Fibroblast of lung (primary cell): Measurements from ENCODE around the gene AKT2. TPM values are rescaled to one million over a fixed set of nuclear protein-coding genes. Genes with fewer than 3 reads are reported as not detected.

ENCODE experiments used
- DNase-seq, 2 donors: peaks; one replicate each; pipeline versions ENCODE4 v3.0.0 to v3.0.0-alpha.2; 2010; ENCODE audit warnings: low read depth in 2 of 2
- H2AFZ ChIP-seq: 2 replicates; pipeline ENCODE4 v1.5.1; 2012; ENCODE audit warnings: low read length, control low read depth, inconsistent platforms
- H3K27ac ChIP-seq: 2 replicates; pipeline ENCODE4 v1.5.1; 2011; ENCODE audit warnings: low read length, control low read depth; ENCODE audit not compliant: insufficient read depth
- H3K27me3 ChIP-seq: 2 replicates; pipeline ENCODE4 v1.5.1; 2011; ENCODE audit warnings: mild to moderate bottlenecking, low read length; ENCODE audit not compliant: control insufficient read depth, insufficient read depth
- H3K36me3 ChIP-seq: 2 replicates; pipeline ENCODE4 v1.5.1; 2011; ENCODE audit warnings: low read length; ENCODE audit not compliant: control insufficient read depth, insufficient read depth
- H3K4me1 ChIP-seq: 2 replicates; pipeline ENCODE4 v1.5.1; 2011; ENCODE audit warnings: low read length; ENCODE audit not compliant: control insufficient read depth, insufficient read depth; ENCODE audit errors: extremely low read depth
- H3K4me2 ChIP-seq: 2 replicates; pipeline ENCODE4 v1.5.1; 2011; ENCODE audit warnings: low read length, control low read depth; ENCODE audit not compliant: insufficient read depth; ENCODE audit errors: extremely low read depth
- H3K4me3 ChIP-seq, 4 experiments: fragments of 200-600 bp in 1 of 4; sonication (generic) in 1 of 4; replicated peaks in 1 of 4; 2 replicates each; pipeline ENCODE4 v1.5.1; 2011 to 2016; ENCODE audit warnings: low read length in 4 of 4, low read depth in 3 of 4, mild to moderate bottlenecking in 3 of 4, control low read depth in 2 of 4, inconsistent platforms in 1 of 4, mixed read lengths in 1 of 4; ENCODE audit not compliant: insufficient read depth in 1 of 4; ENCODE audit errors: control extremely low read depth in 1 of 4
- H3K79me2 ChIP-seq: 2 replicates; pipeline ENCODE4 v1.5.1; 2012; ENCODE audit warnings: mild to moderate bottlenecking, low read length, inconsistent platforms; ENCODE audit not compliant: control insufficient read depth, insufficient read depth
- H3K9ac ChIP-seq: 2 replicates; pipeline ENCODE4 v1.5.1; 2011; ENCODE audit warnings: mild to moderate bottlenecking, low read length, control low read depth; ENCODE audit not compliant: insufficient read depth
- H3K9me3 ChIP-seq: 2 replicates; pipeline ENCODE4 v1.5.1; 2012; ENCODE audit warnings: low read depth, low read length; ENCODE audit not compliant: control insufficient read depth, insufficient read depth
- H4K20me1 ChIP-seq: 2 replicates; pipeline ENCODE4 v1.5.1; 2011; ENCODE audit warnings: low read length; ENCODE audit not compliant: control insufficient read depth, insufficient read depth; ENCODE audit errors: extremely low read depth
- EZH2 ChIP-seq: IDR thresholded peaks from 2 replicates; pipeline ENCODE4 v1.5.1; 2012; ENCODE audit warnings: low read length, control low read depth, mild to moderate bottlenecking; ENCODE audit errors: missing control alignments
- polyA plus RNA-seq, 2 donors: library from polyadenylated mRNA; depleted of rRNA in 1 of 2; stranded (reverse) in 1 of 2; unstranded in 1 of 2; fragments of >200 nt; gene quantifications; 2 replicates each; pipeline ENCODE4 v1.2.1, GENCODE V29; 2011 to 2012; ENCODE audit warnings: missing spikeins in 1 of 2
- total RNA-seq: library from RNA; depleted of rRNA; stranded (reverse); fragments of >200 nt; gene quantifications from 2 replicates; pipeline ENCODE4 v1.2.1, GENCODE V29; 2014
- TF ChIP-seq, protein P1 (sequence below), 2 donors: IDR thresholded peaks in 1 of 2; conservative IDR thresholded peaks in 1 of 2; 1 replicate in 1 of 2; 2 replicates in 1 of 2; pipeline ENCODE4 v1.5.1; 2011 to 2012; ENCODE audit warnings: low read length in 2 of 2, control low read depth in 1 of 2, inconsistent platforms in 1 of 2, low read depth in 1 of 2, mild to moderate bottlenecking in 1 of 2

AKT2 gene
- total and polyA plus RNA-seq, 2 donors (not counting 1 experiment from before 2014, with no cell fraction given): 76.0 to 81.5 TPM

DNA sequence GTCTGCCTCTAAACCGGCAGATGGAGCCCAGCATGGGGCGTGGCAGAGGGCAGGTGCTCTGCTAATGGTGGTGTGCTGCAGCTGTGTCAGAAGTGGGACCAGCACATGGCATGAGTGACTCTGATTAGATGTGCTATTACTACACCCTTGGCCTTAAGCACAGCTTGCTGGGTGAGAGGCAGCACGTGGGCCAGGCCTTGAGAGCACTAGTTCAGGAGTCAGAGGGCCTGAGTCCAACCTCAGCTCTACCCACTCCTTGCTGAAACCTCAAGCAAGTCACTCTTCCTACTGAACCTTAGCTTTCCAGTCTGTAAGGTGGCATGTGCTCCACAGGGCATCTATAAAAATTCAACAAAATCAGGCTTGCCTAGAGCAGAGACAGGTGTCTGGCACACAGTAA is 22.7 kb downstream of the AKT2 start:
- Histone ChIP-seq H3K4me2 (no peak overlapping the region), H3K79me2 (peaks cover 28% of the 10 kb centered on the region), H3K4me3 (no peak overlapping the region), H3K27ac (no peak overlapping the region), H3K9ac (no peak overlapping the region), H3K4me1 (no peaks in the 10 kb centered on the region), H3K36me3 (peaks cover 4% of the 10 kb centered on the region), H3K9me3 (no peaks in the 10 kb centered on the region), H3K27me3 (no peaks in the 10 kb centered on the region), H4K20me1 (no peaks in the 10 kb centered on the region), H2AFZ (no peak overlapping the region)
- TF ChIP-seq, protein P1, sequence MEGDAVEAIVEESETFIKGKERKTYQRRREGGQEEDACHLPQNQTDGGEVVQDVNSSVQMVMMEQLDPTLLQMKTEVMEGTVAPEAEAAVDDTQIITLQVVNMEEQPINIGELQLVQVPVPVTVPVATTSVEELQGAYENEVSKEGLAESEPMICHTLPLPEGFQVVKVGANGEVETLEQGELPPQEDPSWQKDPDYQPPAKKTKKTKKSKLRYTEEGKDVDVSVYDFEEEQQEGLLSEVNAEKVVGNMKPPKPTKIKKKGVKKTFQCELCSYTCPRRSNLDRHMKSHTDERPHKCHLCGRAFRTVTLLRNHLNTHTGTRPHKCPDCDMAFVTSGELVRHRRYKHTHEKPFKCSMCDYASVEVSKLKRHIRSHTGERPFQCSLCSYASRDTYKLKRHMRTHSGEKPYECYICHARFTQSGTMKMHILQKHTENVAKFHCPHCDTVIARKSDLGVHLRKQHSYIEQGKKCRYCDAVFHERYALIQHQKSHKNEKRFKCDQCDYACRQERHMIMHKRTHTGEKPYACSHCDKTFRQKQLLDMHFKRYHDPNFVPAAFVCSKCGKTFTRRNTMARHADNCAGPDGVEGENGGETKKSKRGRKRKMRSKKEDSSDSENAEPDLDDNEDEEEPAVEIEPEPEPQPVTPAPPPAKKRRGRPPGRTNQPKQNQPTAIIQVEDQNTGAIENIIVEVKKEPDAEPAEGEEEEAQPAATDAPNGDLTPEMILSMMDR (conservative IDR thresholded peaks at IDR 0.05 in 1 of 2, IDR thresholded peaks at IDR 0.05 in 1 of 2; ENCODE audit: low read depth in 1 of 2, low read length in 2 of 2): no peak
- no peak for TF ChIP-seq EZH2
- no peak for DNase-seq

DNA sequence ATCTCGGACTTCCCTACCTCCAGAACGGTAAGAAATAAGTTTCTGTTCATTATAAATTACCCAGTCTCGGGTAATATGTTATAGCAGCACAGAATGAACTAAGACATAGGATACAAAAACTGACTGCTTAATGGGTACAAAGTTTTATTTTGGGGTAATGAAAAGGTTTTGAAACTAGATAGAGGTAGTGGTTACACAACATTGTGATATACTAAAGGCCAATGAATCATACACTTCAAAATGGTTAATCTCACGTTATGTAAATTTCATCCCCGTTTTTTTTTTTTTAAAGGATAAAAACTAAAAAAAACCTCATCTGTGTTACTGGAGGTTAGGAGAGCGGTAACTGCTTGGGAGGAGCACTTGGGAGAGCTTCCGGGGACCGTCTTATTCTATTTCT is 23.5 kb downstream of the AKT2 start:
- no peak for DNase-seq
- no peak for TF ChIP-seq EZH2
- TF ChIP-seq, protein P1 (conservative IDR thresholded peaks at IDR 0.05 in 1 of 2, IDR thresholded peaks at IDR 0.05 in 1 of 2; ENCODE audit: low read depth in 1 of 2, low read length in 2 of 2): no peak
- H3K9ac ChIP-seq: no peak overlapping the region
- H3K4me2 ChIP-seq: no peak overlapping the region
- H3K4me3 ChIP-seq: no peak overlapping the region
- H3K4me1 ChIP-seq: no peaks in the 10 kb centered on the region
- H3K27ac ChIP-seq: no peak overlapping the region
- H3K9me3 ChIP-seq: no peaks in the 10 kb centered on the region
- H2AFZ ChIP-seq: no peak overlapping the region
- no peaks in the 10 kb centered on the region for H3K27me3 ChIP-seq
- H3K79me2 ChIP-seq: peaks cover 22% of the 10 kb centered on the region
- peaks cover 4% of the 10 kb centered on the region for H3K36me3 ChIP-seq
- H4K20me1 ChIP-seq: no peaks in the 10 kb centered on the region

DNA sequence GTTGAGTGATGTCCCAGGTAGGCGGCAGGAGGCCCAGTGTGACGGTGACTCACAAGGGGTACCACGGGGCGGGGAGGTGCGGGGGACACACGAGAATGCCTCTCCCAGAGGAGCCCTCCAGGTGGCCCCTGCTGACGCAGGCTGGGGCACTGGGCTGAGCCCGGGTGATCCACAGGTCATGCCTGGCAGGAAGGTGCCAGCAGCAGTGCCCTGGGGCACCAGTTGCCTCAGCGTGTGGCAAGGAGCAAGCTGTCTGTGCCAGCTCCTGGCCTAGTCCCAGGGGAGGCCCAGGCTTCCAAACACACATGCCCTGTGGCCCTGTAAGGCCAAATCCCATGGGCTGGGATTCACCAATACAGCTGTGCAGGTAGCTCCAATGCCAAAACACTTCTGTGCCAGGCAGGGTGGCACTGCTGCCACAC is 28.0 kb downstream of the AKT2 start:
- H3K27me3 ChIP-seq: no peaks in the 10 kb centered on the region
- H3K4me3 ChIP-seq: no peak overlapping the region
- TF ChIP-seq, protein P1 (conservative IDR thresholded peaks at IDR 0.05 in 1 of 2, IDR thresholded peaks at IDR 0.05 in 1 of 2; ENCODE audit: low read depth in 1 of 2, low read length in 2 of 2): no peak
- no peak for TF ChIP-seq EZH2
- no peak overlapping the region for H3K27ac ChIP-seq
- H3K4me1 ChIP-seq: no peaks in the 10 kb centered on the region
- no peak for DNase-seq
- H3K9ac ChIP-seq: no peak overlapping the region
- no peak overlapping the region for H2AFZ ChIP-seq
- H3K36me3 ChIP-seq: peaks cover 13% of the 10 kb centered on the region
- no peaks in the 10 kb centered on the region for H4K20me1 ChIP-seq
- H3K9me3 ChIP-seq: no peaks in the 10 kb centered on the region
- peaks cover 9% of the 10 kb centered on the region for H3K79me2 ChIP-seq
- H3K4me2 ChIP-seq: no peak overlapping the region
